ENCODE data around the gene SNN.

SNN gene

DNA sequence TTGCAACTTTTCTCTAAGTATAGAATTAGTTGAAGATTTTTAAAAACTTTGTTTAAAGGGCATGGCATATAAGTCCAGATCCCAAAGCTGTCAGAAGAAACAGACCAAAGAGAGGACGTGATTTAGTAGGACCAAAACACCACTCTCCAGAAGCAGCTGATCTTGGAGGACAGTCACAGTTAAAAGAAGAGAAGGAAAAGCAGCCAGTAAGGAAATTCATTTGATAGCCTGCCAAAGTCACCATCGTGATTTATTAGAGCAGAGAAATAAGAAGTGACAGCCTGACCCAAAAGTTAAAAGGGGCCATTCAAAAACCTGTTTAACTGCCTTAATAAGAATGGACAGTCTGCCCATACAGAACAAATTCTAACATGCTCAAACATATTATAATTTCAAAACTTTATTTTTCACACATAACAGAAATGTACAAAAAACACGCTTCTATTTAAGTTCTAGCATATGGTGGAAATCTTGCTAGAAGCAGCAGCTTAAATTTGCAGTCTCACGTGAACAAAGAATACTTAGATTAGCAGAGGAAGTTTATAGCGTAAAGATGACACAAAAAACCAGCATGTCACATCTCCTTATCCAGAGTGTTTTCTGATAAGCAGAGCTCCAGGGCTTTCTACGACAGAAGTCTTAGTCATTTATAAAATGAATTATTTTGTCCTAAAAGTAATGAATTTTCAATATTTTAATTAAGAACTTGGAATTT is 37.2 kb downstream of the SNN start:
- no peak for DNase-seq

DNA sequence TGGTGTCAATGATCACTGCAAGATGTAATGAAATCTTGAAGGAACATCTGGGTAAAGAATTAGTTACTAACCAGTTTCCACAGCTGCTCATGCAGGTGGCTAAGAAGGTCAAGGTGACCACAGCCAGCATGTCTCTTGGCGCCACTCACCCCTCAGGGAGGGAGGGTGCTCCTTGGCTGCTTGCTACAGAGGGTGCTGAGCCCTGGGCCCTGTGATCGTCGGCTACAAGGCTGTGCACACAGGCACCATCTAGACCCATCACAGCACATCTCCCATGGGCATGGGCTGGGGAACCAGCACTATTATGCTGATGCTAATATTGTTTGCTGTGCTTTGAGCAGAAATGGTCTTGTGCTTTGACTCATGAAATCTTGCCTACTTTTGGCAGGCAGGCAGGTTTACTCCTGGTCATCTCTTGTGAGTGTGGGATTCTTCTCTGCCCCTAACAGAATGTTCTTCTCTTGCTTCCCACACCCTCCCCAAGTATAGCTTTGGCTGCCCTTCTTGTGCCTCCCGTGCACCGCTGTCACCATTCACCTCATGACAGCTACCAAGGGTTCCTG is 38.0 kb downstream of the SNN start:
- no peak for DNase-seq

DNA sequence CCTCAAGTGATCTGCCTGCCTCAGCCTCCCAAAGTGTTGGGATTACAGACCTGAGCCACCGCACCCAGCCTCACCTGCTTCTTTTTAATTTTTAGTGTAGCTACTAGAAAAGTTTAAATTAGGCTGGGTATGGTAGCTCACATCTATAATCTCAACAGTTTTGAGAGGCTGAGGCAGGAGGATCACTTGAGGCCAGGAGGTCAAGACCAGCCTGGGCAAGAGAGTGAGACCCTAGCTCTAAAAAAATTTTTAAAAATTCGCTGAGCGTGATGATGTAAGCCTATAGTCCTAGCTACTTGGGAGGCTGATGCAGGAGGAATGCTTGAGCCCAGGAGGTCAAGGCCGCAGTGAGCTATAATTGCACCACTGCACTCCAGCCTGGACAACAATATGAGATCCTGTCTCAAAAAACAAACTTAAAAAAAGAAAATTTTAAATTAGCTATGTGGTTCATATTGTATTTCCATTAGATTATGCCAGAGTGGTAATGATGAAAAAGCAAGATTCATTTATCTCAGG is 39.5 kb downstream of the SNN start:
- DNase-seq = no peak

DNA sequence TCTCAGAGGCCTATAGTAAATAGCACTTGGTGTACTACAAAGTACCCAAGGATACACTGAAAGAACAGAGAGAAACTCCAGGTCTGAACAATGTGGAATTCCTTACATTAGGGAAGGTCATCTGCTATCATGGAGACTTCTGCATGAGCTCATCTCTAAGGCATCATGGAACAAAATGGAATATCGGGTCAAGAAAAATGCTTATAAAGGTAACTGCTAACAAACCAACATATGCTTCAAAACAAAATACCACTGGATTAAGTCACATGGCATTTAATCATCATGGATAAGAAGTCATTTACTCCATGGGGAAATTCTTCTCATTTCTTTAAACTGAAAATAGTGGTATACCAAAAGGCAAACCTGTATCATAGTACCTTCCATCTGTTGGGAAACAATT is 40.2 kb downstream of the SNN start:
- no peak for DNase-seq

DNA sequence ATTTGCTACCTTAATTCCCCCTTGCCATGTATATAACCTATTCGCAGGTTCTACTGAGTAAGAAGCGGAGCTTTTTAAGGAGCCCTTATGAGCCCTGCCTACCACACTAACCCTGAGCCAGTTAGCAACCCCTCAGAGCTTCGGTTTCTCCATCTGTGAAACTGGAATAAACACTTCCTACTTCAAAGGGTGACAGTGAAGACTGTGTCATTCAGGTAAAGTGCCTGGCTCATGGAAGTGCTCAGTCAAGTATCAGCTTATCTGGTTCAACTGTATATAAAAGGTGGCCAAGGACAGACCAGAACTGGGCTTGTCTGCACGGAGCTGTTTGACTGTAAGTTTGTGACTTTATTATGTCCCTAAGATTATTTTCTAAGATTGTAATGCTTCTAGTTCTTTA is 43.4 kb downstream of the SNN start:
- no peak for DNase-seq

DNA sequence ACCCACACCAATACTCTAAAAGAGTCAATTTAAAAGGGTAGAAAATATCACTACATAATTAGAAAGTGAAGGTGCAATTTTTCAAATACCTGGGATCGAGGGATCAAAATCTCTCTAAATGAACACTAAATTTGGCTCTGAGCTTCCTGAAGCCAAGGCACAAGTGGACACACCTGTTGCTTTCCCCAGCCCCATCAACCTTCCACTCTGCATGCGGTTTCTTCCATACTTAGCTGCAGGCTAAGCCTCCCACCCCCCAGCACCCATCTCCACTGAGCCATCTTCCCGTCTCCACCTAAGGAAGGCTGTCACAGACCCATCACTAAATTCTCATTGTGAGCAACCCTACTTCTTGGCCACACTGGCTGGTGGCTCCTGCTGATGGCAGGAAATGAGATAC is 43.9 kb downstream of the SNN start:
- no peak for DNase-seq

DNA sequence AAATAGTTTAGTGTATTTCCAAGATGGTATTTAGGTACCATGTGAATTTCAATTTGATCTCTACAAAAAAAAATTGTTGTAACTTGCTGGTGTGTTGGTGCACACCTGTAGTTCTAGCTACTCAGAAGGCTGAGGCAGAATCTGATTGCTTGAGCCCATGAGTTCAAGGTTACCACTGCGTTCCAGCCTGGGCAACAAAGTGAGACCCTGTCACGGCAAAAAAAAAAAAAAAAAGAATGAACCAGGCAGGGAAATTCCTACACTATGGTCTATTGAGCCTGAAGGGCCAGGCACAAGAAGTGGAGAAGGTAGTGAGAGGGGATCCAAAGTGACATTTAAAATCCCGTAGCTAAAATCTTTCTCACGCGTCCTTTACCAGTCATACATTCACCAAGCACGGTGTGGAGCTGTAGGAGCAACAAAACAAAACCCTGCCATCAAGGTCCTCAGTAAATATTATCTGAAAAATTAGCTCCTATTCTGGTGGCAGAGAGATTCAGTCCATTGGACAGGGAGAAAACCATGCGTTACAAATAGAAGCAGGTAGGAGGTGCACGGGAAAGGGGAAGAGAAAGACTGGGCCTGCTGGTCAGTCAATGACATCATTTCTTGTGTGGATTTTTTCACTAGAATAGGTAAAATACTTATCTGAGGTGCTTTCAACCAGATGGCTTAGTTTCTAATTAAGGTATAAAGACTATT is 47.1 kb downstream of the SNN start:
- DNase-seq = no peak

DNA sequence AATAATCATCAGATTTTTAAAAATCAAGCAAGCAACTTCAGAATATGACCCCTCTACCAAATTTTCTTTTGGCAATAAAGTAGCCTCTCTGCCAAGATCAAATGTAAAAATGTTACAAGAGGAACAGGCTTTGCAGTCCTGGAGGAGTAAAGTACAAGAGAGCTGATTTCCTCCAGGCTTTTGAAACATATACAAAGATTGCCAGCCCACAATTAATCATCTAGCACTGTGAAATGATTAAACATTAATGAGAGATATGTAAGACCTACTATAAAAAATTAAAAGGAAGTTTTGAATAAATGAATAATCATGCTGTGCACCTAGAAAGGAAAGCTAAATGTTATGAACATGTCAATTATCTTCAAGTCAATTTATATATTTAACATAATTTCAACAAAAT is 48.1 kb downstream of the SNN start:
- DNase-seq = no peak

DNA sequence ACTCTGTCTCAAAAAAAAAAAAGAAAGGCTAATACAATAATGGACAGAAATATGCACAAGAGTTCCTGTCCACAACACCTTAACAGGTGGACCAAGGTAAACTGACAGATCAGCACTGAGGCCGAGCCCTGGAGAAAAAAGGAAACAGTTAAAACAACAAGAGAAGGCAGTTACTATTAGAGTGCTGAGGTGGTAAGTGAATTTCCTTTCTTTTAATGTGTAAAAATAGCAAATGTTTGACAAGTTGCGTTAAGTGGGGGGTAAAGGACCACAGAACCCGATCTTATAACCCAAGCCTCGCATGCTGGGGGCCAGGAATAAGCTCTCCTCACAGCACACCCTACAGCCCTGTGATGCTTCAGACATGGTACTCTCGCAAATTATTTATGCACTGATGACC is 49.6 kb downstream of the SNN start:
- DNase-seq = no peak

DNA sequence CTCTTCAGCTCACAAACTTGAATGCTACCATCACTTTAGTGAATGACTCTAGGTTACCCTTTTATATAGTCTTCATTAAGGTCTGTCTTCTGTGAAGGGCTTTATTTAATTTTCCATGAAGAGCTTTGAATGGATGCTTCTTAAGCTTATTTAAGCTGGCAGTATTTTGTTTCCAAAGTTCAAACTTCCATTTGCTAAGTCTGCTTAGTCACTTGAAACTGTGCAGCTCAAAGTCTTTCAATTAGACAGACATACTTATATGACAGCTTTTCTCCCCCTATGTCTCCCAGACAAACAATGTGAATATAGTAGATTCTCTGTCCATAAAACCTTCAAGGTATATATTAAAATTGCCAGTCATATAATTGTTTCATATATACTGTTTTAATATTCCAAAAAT is 50.9 kb downstream of the SNN start:
- DNase-seq = no peak

DNA sequence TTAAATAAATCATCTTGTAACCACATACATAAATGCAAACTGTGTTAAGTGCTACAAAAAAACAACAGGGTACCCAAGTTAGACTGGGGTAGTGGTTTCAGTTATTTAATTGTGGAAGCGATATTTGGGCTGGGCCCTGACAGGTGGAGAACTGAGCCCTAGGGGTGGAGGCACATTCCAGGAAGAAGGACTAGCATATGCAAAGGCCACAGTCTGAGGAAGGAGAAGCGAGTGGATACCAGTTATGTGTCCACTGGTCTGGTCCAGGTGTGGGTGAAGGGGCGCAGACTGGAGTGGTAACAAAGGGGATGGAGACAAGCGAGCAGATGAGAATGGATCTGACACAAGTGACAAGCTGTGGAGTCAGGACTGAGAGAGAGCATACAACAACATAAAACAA is 51.5 kb downstream of the SNN start:
- no peak for DNase-seq

DNA sequence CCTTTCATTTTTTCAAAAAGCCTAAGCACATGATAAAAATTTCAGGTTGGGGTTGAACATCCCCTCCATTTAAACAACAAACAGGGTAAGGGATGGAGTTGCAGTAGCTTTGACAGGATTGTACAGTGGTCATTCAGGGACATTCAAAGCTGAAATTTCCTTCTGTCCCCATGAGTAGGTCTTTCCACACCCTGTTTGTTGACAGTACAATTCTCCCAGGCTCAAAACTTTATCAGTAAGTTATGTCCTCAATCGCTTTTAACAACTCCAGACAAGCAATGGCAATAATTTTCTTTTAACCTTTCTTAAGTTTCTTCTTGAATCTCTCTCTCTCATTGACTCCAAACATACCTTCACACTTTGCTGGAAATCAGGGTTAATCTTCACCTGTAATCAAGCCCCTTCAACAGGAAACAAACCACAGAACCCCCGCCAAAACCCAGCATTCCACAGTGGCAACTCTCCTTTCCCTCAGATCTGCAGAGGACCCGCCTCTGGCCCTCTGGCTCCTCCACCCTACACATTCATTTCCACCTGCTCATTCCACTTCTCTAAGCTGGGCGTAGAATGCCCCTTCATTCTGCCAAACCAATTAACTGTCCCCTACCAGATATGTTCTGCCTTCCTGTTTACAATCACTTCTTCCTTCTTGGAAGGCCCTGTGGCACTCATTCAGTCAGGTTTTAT is 53.7 kb downstream of the SNN start:
- no peak for DNase-seq

DNA sequence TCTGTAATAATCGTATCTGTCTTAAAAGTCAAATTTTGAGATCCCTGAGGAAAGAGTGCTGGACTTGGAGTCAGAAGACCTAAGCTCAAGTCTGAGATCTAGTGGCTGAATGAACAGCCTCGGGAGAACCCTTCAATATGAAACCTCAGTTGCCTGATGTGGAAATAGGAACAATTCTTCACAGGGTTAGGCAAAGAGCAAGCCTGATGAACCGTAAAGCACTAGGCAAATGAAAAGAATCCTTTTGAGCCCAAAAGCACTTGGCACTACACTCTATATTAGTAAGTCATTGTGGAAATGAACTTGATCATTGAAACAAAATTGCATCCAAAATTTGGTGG is 54.2 kb downstream of the SNN start:
- DNase-seq = no peak

DNA sequence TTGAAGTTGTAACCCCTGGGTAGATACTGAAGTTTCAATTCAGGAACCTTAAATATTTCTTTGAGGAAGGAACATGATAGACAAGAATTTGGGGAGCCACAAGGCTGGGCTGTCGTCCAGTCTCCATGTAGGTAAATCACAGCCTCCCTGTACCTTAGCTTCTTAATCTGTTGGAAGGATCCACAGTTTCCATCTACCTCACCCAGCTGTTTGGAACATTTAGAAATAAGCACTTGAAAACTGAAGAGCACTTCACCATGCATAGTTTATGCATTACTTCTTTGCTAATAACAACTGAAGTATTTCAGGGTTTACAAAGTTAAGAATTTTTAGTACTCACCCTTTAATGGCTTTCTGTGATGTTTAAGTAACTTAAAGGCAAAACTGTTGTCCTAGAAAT is 57.2 kb downstream of the SNN start:
- no peak for DNase-seq

DNA sequence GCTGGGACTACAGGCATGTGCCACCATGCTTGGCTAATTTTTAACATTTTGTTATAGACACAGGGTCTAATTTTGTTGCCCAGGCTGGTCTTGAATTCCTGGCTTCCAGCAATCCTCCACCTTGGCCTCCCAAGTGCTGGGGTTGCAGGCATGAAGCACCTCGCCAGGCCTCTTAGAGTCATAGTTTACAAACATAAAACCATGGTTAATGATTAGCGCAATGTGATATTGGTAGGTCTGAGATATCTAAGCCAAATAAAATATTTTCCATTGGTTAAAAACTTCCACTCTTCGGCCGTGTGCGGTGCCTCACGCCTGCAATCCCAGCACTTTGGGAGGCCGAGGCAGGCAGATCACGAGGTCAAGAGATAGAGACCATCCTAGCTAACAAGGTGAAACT is 57.8 kb downstream of the SNN start:
- DNase-seq = no peak

DNA sequence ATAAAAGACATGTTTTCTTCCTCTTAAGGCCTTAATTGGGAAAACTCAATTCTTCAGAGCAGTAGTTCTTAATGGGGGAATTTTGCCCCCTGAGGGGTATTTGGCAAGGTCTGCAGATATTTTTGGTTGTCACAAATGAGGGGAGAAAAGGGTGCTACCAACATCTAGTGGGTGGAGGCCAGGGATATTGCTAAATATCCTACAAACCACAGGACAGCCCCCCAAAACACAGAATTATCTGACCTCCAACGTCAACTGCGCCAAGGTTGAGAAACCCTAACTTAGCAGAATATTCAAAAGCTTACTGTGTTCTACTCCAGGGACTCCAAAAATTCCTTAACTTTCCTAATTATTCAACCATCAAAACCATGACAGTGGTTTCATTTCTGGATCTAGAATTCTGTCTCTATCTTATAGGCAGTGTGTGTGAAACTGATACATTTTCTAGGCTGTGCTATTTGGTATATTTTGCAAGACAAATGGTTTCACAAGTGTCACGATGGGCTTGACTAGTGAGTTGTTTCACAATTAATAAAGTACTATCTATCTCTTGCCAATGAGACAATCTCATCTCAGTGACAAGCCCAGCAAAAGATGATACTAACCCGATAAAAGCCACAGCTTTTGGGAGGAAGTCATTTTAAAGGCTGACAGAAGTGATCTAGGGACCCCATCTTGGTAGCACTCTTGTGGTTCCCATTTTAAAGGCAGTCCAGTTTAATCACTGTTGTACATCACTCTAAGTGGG is 59.7 kb downstream of the SNN start:
- DNase-seq = no peak
